ENCODE measurements around the gene AGR2.

AGR2 gene

DNA sequence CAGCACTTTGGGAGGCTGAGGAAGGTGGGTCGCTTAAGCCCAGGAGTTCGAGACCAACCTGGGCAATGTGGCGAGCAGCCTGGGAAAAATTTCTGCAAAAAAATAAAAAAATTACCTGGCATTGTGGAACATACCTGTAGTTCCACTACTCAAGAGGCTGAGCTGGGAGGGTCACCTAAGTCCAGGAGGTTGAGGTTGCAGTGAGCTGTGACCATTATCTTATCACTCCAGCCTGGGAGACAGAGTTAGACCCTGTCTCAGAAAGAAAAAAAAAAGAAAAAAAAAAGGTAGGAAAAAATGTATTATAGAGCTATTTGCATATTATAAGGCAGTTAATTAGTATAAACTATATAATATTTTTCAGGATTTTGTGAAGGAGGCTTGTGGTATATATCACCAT, 62.3 kb downstream of the AGR2 start:
- TF ChIP-seq, protein P1, sequence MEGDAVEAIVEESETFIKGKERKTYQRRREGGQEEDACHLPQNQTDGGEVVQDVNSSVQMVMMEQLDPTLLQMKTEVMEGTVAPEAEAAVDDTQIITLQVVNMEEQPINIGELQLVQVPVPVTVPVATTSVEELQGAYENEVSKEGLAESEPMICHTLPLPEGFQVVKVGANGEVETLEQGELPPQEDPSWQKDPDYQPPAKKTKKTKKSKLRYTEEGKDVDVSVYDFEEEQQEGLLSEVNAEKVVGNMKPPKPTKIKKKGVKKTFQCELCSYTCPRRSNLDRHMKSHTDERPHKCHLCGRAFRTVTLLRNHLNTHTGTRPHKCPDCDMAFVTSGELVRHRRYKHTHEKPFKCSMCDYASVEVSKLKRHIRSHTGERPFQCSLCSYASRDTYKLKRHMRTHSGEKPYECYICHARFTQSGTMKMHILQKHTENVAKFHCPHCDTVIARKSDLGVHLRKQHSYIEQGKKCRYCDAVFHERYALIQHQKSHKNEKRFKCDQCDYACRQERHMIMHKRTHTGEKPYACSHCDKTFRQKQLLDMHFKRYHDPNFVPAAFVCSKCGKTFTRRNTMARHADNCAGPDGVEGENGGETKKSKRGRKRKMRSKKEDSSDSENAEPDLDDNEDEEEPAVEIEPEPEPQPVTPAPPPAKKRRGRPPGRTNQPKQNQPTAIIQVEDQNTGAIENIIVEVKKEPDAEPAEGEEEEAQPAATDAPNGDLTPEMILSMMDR (IDR thresholded peaks at IDR 0.05; ENCODE audit: low read depth, low read length, missing control alignments) = no peak
- no peaks in the 10 kb centered on the region for H3K36me3 ChIP-seq (replicated peaks)
- no peak overlapping the region for H3K27ac ChIP-seq
- no peaks in the 10 kb centered on the region for H3K27me3 ChIP-seq (replicated peaks)
- in situ Hi-C loops (cut with HindIII; ENCODE audit: low pct_ligation_motif_present, low sequenced_read_pairs) = no loop called here
- H3K4me3 ChIP-seq (ENCODE audit: low read depth, low read length) = no peak overlapping the region
- DNase-seq = no peak
